ENCODE data around the gene GRK6.

DNA sequence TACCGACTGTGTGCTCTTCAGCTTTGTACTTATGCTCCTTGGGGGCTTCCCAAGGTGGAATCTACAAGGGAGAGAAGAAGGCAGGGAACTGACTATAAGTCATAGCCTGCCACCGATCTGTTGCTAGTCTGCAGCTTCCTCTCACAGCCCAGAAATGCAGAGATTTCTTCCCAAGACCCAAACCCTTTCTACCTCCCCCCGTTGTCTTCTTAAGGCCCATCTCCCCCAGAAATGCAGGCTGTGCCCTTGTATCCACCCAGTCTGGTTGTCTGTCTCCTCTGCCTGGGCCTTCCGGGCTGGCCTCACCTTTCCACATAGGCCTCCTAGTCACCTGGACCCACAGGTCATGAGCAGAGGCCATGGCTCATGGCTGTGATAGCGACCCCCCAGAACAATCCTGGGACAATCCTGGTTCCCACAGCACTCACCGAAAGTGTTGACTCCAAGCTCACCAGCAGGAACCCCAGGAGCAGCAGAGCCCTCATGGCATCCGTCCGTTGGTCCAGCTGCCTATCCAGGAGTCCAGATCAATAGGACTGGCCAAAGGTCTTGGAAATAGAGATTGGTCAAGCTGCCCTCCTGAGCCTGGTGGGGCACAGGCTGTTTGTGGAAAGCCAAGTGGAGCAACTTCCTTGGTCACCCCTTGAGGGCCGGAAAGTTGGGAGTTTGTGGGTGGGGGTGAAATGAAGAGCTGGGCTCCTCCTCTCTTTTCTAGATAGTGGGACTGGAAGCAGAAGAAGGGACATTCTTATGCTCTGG, 17.3 kb upstream of the GRK6 start, which contains the start of gene F12:
- TF ChIP-seq EZH2phosphoT487 (IDR thresholded peaks at IDR 0.05; ENCODE audit: unreplicated experiment) = no peak
- no peak for TF ChIP-seq POLR2AphosphoS5 (IDR thresholded peaks at IDR 0.05; ENCODE audit: low read depth)
- TF ChIP-seq NANOG (IDR thresholded peaks at IDR 0.05; ENCODE audit: borderline replicate concordance) = no peak

Data from GM23338 (cell line).